GM19452 (cell line): ENCODE data around the gene COBL.

Source experiments
- ATAC-seq: cut with Tn5 transposase; IDR thresholded peaks from one replicate; pipeline ENCODE4 v1.9.1; 2021; ENCODE audit not compliant: unreplicated experiment

Gene COBL

GRCh38 chr7:51235593-51236313, 80.9 kb downstream of the COBL start:
- no peak for ATAC-seq

GRCh38 chr7:51234609-51235308, 81.8 kb downstream of the COBL start:
- ATAC-seq: no peak

GRCh38 chr7:51234139-51234538, 82.5 kb downstream of the COBL start:
- ATAC-seq: no peak

GRCh38 chr7:51233374-51233773, 83.2 kb downstream of the COBL start:
- ATAC-seq: no peak

GRCh38 chr7:51230723-51231122, 85.9 kb downstream of the COBL start:
- ATAC-seq: no peak

GRCh38 chr7:51230324-51230625, 86.3 kb downstream of the COBL start:
- no peak for ATAC-seq

- no peak for ATAC-seq
Observed at GRCh38 chr7:51229620-51230323, 86.8 kb downstream of the COBL start.

GRCh38 chr7:51229106-51229537, 87.5 kb downstream of the COBL start:
- no peak for ATAC-seq

- no peak for ATAC-seq
Observed at GRCh38 chr7:51228386-51228958, 88.1 kb downstream of the COBL start.

GRCh38 chr7:51227861-51228260, 88.7 kb downstream of the COBL start:
- no peak for ATAC-seq

GRCh38 chr7:51226916-51227535, 89.6 kb downstream of the COBL start:
- no peak for ATAC-seq

- ATAC-seq: no peak
Observed at GRCh38 chr7:51226063-51226755, 90.4 kb downstream of the COBL start.

GRCh38 chr7:51224811-51225595, 91.6 kb downstream of the COBL start:
- ATAC-seq: no peak

GRCh38 chr7:51223505-51223904, 93.1 kb downstream of the COBL start:
- no peak for ATAC-seq

GRCh38 chr7:51222916-51223315, 93.7 kb downstream of the COBL start:
- no peak for ATAC-seq

- no peak for ATAC-seq
Observed at GRCh38 chr7:51220226-51220625, 96.4 kb downstream of the COBL start.

- ATAC-seq: no peak
Observed at GRCh38 chr7:51219261-51219988, 97.2 kb downstream of the COBL start.

- ATAC-seq: no peak
Observed at GRCh38 chr7:51217804-51218203, 98.8 kb downstream of the COBL start.

GRCh38 chr7:51214098-51214497, 102.5 kb downstream of the COBL start:
- no peak for ATAC-seq
